Loucy (cell line): ENCODE data around the gene FTCD.

Source experiments
- H2AFZ ChIP-seq: fragments of 200-600 bp; sonication (generic); 2 replicates; pipeline ENCODE4 v1.6.0; 2016; ENCODE audit warnings: antibody characterized with exemption, mild to moderate bottlenecking, low read length, moderate library complexity
- H3F3A ChIP-seq: fragments of 200-600 bp; 2 replicates; pipeline ENCODE4 v1.6.0; 2016; ENCODE audit warnings: antibody characterized with exemption, low read depth, mild to moderate bottlenecking
- H3K27me3 ChIP-seq: fragments of 200-600 bp; sonication (generic); 2 replicates; pipeline ENCODE4 v1.6.1; 2014; ENCODE audit warnings: low read length, mild to moderate bottlenecking; ENCODE audit not compliant: insufficient read depth, poor library complexity, severe bottlenecking
- H3K36me3 ChIP-seq: fragments of 200-600 bp; sonication (generic); 2 replicates; pipeline ENCODE4 v1.6.1; 2016; ENCODE audit warnings: low read length; ENCODE audit not compliant: insufficient read depth
- H3K4me1 ChIP-seq: fragments of 200-600 bp; sonication (generic); 2 replicates; pipeline ENCODE4 v1.5.1; 2014; ENCODE audit warnings: low read length, mild to moderate bottlenecking; ENCODE audit not compliant: insufficient read depth, poor library complexity, severe bottlenecking
- H3K4me2 ChIP-seq: fragments of 200-600 bp; sonication (generic); 2 replicates; pipeline ENCODE4 v1.6.0; 2014; ENCODE audit warnings: antibody characterized with exemption, low read length, low read depth, mild to moderate bottlenecking; ENCODE audit not compliant: poor library complexity, severe bottlenecking
- H3K4me3 ChIP-seq: fragments of 200-600 bp; sonication (generic); 2 replicates; pipeline ENCODE4 v1.5.1; 2014; ENCODE audit warnings: low read length, mild to moderate bottlenecking, mixed read lengths; ENCODE audit not compliant: poor library complexity, severe bottlenecking
- H3K79me2 ChIP-seq: fragments of 200-600 bp; sonication (generic); 2 replicates; pipeline ENCODE4 v1.6.1; 2014; ENCODE audit warnings: low read length; ENCODE audit not compliant: insufficient read depth
- H3K9ac ChIP-seq: fragments of 200-600 bp; sonication (generic); 2 replicates; pipeline ENCODE4 v1.6.0; 2014; ENCODE audit warnings: mild to moderate bottlenecking, low read depth, low read length, moderate library complexity; ENCODE audit not compliant: poor library complexity, severe bottlenecking
- H3K9me2 ChIP-seq: fragments of 200-600 bp; sonication (generic); replicated peaks from 2 replicates; pipeline ENCODE4 v1.6.1; 2016; ENCODE audit warnings: low read depth, low read length, mixed read lengths
- H3K9me3 ChIP-seq: fragments of 200-600 bp; sonication (generic); 2 replicates; pipeline ENCODE4 v1.6.1; 2014; ENCODE audit warnings: mild to moderate bottlenecking, antibody characterized with exemption, low read length, low read depth; ENCODE audit not compliant: insufficient read depth
- H4K20me1 ChIP-seq: fragments of 200-600 bp; sonication (generic); 2 replicates; pipeline ENCODE4 v1.6.0; 2014; ENCODE audit warnings: antibody characterized with exemption, low read length, mild to moderate bottlenecking; ENCODE audit not compliant: insufficient read depth, poor library complexity, severe bottlenecking
- CTCF ChIP-seq: fragments of 200-600 bp; sonication (generic); conservative IDR thresholded peaks from 2 replicates; pipeline ENCODE4 v1.5.1; 2014; ENCODE audit warnings: mild to moderate bottlenecking, antibody characterized with exemption, low read length
- EZH2phosphoT487 ChIP-seq: fragments of 200-600 bp; IDR thresholded peaks from 2 replicates; pipeline ENCODE4 v1.6.1; 2018; ENCODE audit warnings: antibody characterized with exemption, mild to moderate bottlenecking, moderate library complexity, borderline replicate concordance

The FTCD gene

DNA sequence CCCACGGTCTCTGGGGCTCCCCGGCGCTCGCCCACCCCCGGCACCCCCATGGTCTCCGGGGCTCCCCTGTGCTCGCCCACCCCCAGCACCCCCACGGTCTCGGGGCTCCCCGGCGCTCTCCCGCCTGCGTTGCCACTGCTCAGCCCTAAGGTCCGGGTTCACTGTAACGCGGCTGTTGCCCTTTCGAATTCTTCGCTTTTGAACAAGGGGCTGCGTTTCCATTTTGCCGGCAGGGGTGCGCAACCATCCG, 5.2 kb upstream of the FTCD start:
- Histone ChIP-seq H3K27me3 (no peaks in the 10 kb centered on the region), H3K9me2 (no peaks in the 10 kb centered on the region), H3K4me1 (no peaks in the 10 kb centered on the region), H3F3A (no peaks in the 10 kb centered on the region), H3K4me2 (no peak overlapping the region), H2AFZ (no peak overlapping the region), H3K9ac (no peak overlapping the region), H3K36me3 (no peaks in the 10 kb centered on the region), H3K9me3 (no peaks in the 10 kb centered on the region), H4K20me1 (no peaks in the 10 kb centered on the region), H3K79me2 (no peaks in the 10 kb centered on the region), H3K4me3 (no peak overlapping the region)
- TF ChIP-seq CTCF (no peak), EZH2phosphoT487 (no peak)

- no peak overlapping the region for H3K4me3 ChIP-seq
- no peaks in the 10 kb centered on the region for H3K4me1 ChIP-seq
- H3K9me3 ChIP-seq = no peaks in the 10 kb centered on the region
- no peak for TF ChIP-seq EZH2phosphoT487
- no peak for TF ChIP-seq CTCF
- no peak overlapping the region for H3K4me2 ChIP-seq
- no peaks in the 10 kb centered on the region for H3K9me2 ChIP-seq
- H3K36me3 ChIP-seq = no peaks in the 10 kb centered on the region
- H3K79me2 ChIP-seq = no peaks in the 10 kb centered on the region
- H3K9ac ChIP-seq = no peak overlapping the region
- no peaks in the 10 kb centered on the region for H4K20me1 ChIP-seq
- H2AFZ ChIP-seq = no peak overlapping the region
- no peaks in the 10 kb centered on the region for H3K27me3 ChIP-seq
- no peaks in the 10 kb centered on the region for H3F3A ChIP-seq
Observed at GRCh38 chr21:46159841-46160656, 4.7 kb upstream of the FTCD start.

- Histone ChIP-seq H3K27me3 (no peaks in the 10 kb centered on the region), H3K9ac (no peak overlapping the region), H4K20me1 (no peaks in the 10 kb centered on the region), H3K4me2 (no peak overlapping the region), H3F3A (no peaks in the 10 kb centered on the region), H3K79me2 (no peaks in the 10 kb centered on the region), H3K9me2 (no peaks in the 10 kb centered on the region), H2AFZ (no peak overlapping the region), H3K36me3 (no peaks in the 10 kb centered on the region), H3K4me1 (no peaks in the 10 kb centered on the region), H3K9me3 (no peaks in the 10 kb centered on the region), H3K4me3 (no peak overlapping the region)
- TF ChIP-seq CTCF (no peak), EZH2phosphoT487 (no peak)
Observed at GRCh38 chr21:46159390-46159789, 4.0 kb upstream of the FTCD start.
